ENCODE measurements around the gene TMEM186. TPM values are rescaled to one million over a fixed set of nuclear protein-coding genes. Genes with fewer than 3 reads are reported as not detected.

The TMEM186 gene
- total and polyA plus RNA-seq, 2 of the 8 experiments (the other 6 are each of a cell fraction or from before 2014, with no cell fraction given): 13.1 TPM

- H3K36me3 ChIP-seq (ENCODE audit: control insufficient read depth in 2 of 4, insufficient read depth in 4 of 4, low read length in 3 of 4): peaks cover 0 to 6% (median 0%) of the 10 kb centered on the region in 4 experiments; a peak in 1 of 8 replicates
Observed at GRCh38 chr16:8774208-8774607, 23.2 kb downstream of the TMEM186 start.

More at GRCh38 chr16:8774208-8774607, 23.2 kb downstream of the TMEM186 start:
- no peak for TF ChIP-seq TCF12 (IDR thresholded peaks at IDR 0.05; ENCODE audit: low read depth, low read length)
- TF ChIP-seq RAD21 (IDR thresholded peaks at IDR 0.05 in 1 of 2, conservative IDR thresholded peaks at IDR 0.05 in 1 of 2; ENCODE audit: low read depth in 2 of 2, low read length in 2 of 2): no peak
- TF ChIP-seq SP4 (IDR thresholded peaks at IDR 0.05; ENCODE audit: low read length): no peak
- TF ChIP-seq BRCA1 (IDR thresholded peaks at IDR 0.05; ENCODE audit: low read depth, low read length): no peak
- TF ChIP-seq HDAC6 (IDR thresholded peaks at IDR 0.05; ENCODE audit: low read depth, low read length): no peak
- no peak for TF ChIP-seq NRF1 (IDR thresholded peaks at IDR 0.05; ENCODE audit: low read depth, low read length)
- TF ChIP-seq PHF8 (conservative IDR thresholded peaks at IDR 0.05; ENCODE audit: low read depth, low read length): no peak
- TF ChIP-seq SIN3A (conservative IDR thresholded peaks at IDR 0.05 in 1 of 2, IDR thresholded peaks at IDR 0.05 in 1 of 2; ENCODE audit: low read depth in 1 of 2, low read length in 2 of 2): no peak
- TF ChIP-seq USF2 (IDR thresholded peaks at IDR 0.05; ENCODE audit: low read length): no peak
- TF ChIP-seq BACH1 (IDR thresholded peaks at IDR 0.05; ENCODE audit: low read length): no peak
- TF ChIP-seq FOSL1 (IDR thresholded peaks at IDR 0.05; ENCODE audit: insufficient read depth, low read depth, low read length): no peak
- no peak overlapping the region for H2BK20ac ChIP-seq (ENCODE audit: low read length)
- no peak overlapping the region for H4K8ac ChIP-seq (ENCODE audit: extremely low read depth, insufficient read depth, low read length)
- no peak overlapping the region for H3K18ac ChIP-seq (ENCODE audit: extremely low read depth, low read length)
- H2AFZ ChIP-seq (ENCODE audit: low read length): no peak overlapping the region
- H3K4me2 ChIP-seq (ENCODE audit: insufficient read depth in 1 of 2, low read depth in 2 of 2, low read length in 2 of 2): no peak overlapping the region
- no peak overlapping the region for H3K27ac ChIP-seq (ENCODE audit: low read depth, low read length)
- WGBS, 2 experiments (ENCODE audit: extremely low coverage in 1 of 2, insufficient coverage in 1 of 2, insufficient read length in 1 of 2, insufficient replicate concordance in 2 of 2, low coverage in 1 of 2, low lambda C conversion rate in 2 of 2, missing lambda C conversion rate in 1 of 2): 88% methylated on average over 11 of the region's 11 CpGs; no CpG with 5 or more reads in 1 of the 2 experiments
- H3K56ac ChIP-seq (replicated peaks; ENCODE audit: insufficient read length, low read depth, low read length): no peak overlapping the region
- H2AK5ac ChIP-seq (ENCODE audit: low read depth, low read length): no peak overlapping the region
- no peaks in the 10 kb centered on the region for H3K23me2 ChIP-seq (ENCODE audit: low read depth, low read length)
- no peak overlapping the region for H3K9ac ChIP-seq (replicated peaks in 1 of 4; ENCODE audit: extremely low read depth in 1 of 4, low read depth in 3 of 4, low read length in 3 of 4)
- ChIA-PET POLR2A (ENCODE audit: partially characterized antibody) (no interaction called here), CTCF (ENCODE audit: partially characterized antibody) (interaction anchor here (0.6 to 26.4 kb wide), 5 partner anchors 17 to 139 kb away, joined by 3 to 404 read pairs (median 6); partner anchors contain the start of gene ABAT)
- no peak overlapping the region for H2BK15ac ChIP-seq (ENCODE audit: low read length)
- no peaks in the 10 kb centered on the region for H3K9me3 ChIP-seq (ENCODE audit: insufficient read depth in 2 of 2, low read depth in 1 of 2, low read length in 1 of 2)
- no peak for DNase-seq (ENCODE audit: low read depth in 1 of 2, low spot score in 2 of 2)
- no peak overlapping the region for H4K91ac ChIP-seq (replicated peaks; ENCODE audit: insufficient read length, low read length)
- H2BK5ac ChIP-seq (ENCODE audit: low read depth, low read length): no peak overlapping the region
- H3K79me2 ChIP-seq (ENCODE audit: control insufficient read depth in 1 of 2, insufficient read depth in 2 of 2, low read length in 2 of 2): no peaks in the 10 kb centered on the region
- no peaks in the 10 kb centered on the region for H3K79me1 ChIP-seq (ENCODE audit: low read depth, low read length)
- H3K4me1 ChIP-seq (replicated peaks in 1 of 4; ENCODE audit: control insufficient read depth in 3 of 4, insufficient read depth in 4 of 4, low read length in 3 of 4): peaks cover 0 to 1% (median 0%) of the 10 kb centered on the region in 4 experiments; a peak in 1 of 7 replicates
- no peak overlapping the region for H3K4me3 ChIP-seq (ENCODE audit: extremely low read depth in 1 of 4, insufficient read depth in 2 of 4, low read depth in 3 of 4, low read length in 4 of 4)
- H3K27me3 ChIP-seq (replicated peaks in 1 of 4; ENCODE audit: control insufficient read depth in 3 of 4, extremely low read depth in 1 of 4, insufficient read depth in 3 of 4, low read length in 3 of 4): no peaks in the 10 kb centered on the region; a peak in 1 of 7 replicates
- H4K20me1 ChIP-seq (replicated peaks in 1 of 2; ENCODE audit: control insufficient read depth in 1 of 2, insufficient read depth in 2 of 2, low read length in 2 of 2): no peaks in the 10 kb centered on the region
- no peak overlapping the region for H3K4ac ChIP-seq (replicated peaks; ENCODE audit: insufficient read length, low read depth, low read length)
- H3K23ac ChIP-seq (ENCODE audit: insufficient read length): no peak overlapping the region
- no peak overlapping the region for H3K14ac ChIP-seq (ENCODE audit: insufficient read length)
- H2BK12ac ChIP-seq (ENCODE audit: low read depth, low read length): no peak overlapping the region
- no peak for FAIRE-seq
- H2BK120ac ChIP-seq (replicated peaks; ENCODE audit: low read depth, low read length): no peak overlapping the region
- H4K5ac ChIP-seq (ENCODE audit: insufficient read length, low read depth, low read length): no peak overlapping the region

Measured in H1 (cell line).